ENCODE results near the gene NRL.

- TF ChIP-seq POLR2A (conservative IDR thresholded peaks at IDR 0.05) (no peak), SMC3 (conservative IDR thresholded peaks at IDR 0.05; ENCODE audit: insufficient read depth, low read depth, low read length) (no peak)
These were observed 4.9 kb upstream of the NRL start for GRCh38 chr14:24119691-24120090.
